Measurements from ENCODE around the gene PPP1R13B. TPM values are rescaled to one million over a fixed set of nuclear protein-coding genes. Genes with fewer than 3 reads are reported as not detected.
A peak's percentile ranks its signal among the peaks of the same experiment; 100 is the strongest.

PPP1R13B gene
- total and polyA plus RNA-seq, 7 donors, result 4.7 to 17.9 (median 13.3) TPM

GRCh38 chr14:103715052-103716000, 132.0 kb downstream of the PPP1R13B start, which contains the start of the genes XRCC3 and ZFYVE21:
Gene XRCC3 (minus strand): TSS chr14:103715451. CDS start chr14:103711087, 4,364 bp downstream.
Gene ZFYVE21 (plus strand): TSS chr14:103715810. CDS start chr14:103715842, 32 bp downstream.
- WGBS, 3 donors, result 1% methylated on average over 73 to 121 of the region's 121 CpGs
- intact Hi-C loops (cut with DNase I), result no loop called here
- H3K4me3 ChIP-seq, result peak within 1 kb of the TSS; percentile 94
- H3K9me3 ChIP-seq, result no peaks in the 10 kb centered on the region
- H3K27me3 ChIP-seq (ENCODE audit: insufficient read depth in 3 of 3, low read length in 2 of 3), result no peaks in the 10 kb centered on the region
- no peaks in the 10 kb centered on the region for H3K36me3 ChIP-seq (ENCODE audit: insufficient read depth in 1 of 2, low read depth in 1 of 2)
- no peak for TF ChIP-seq CTCF (IDR thresholded peaks at IDR 0.05)
- H3K27ac ChIP-seq, result peak within 1 kb of the TSS; percentile 89
- peak; percentile 100 for DNase-seq
- peak; percentile 92 to 95 (median 92) for ATAC-seq
- peaks cover 52% of the 10 kb centered on the region for H3K4me1 ChIP-seq

- no peaks in the 10 kb centered on the region for H3K27me3 ChIP-seq (ENCODE audit: insufficient read depth in 3 of 3, low read length in 2 of 3)
- DNase-seq (no peak), ATAC-seq (no peak)
- TF ChIP-seq CTCF (IDR thresholded peaks at IDR 0.05), result no peak
- H3K36me3 ChIP-seq (ENCODE audit: insufficient read depth in 1 of 2, low read depth in 1 of 2), result peaks cover 0 to 9% of the 10 kb centered on the region in 2 donors
- intact Hi-C loops (cut with DNase I), result no loop called here
- H3K9me3 ChIP-seq, result no peaks in the 10 kb centered on the region
- WGBS, 3 donors, result 63 to 71% (median 70%) methylated on average over 15 to 16 of the region's 16 CpGs
- H3K4me3 ChIP-seq, result peak overlapping the region; percentile 94
- peaks cover 40% of the 10 kb centered on the region for H3K4me1 ChIP-seq
- no peak overlapping the region for H3K27ac ChIP-seq
These were observed 133.2 kb downstream of the PPP1R13B start for GRCh38 chr14:103714063-103714724.

GRCh38 chr14:103713304-103714062, 133.9 kb downstream of the PPP1R13B start:
- no peak for TF ChIP-seq CTCF (IDR thresholded peaks at IDR 0.05)
- H3K27ac ChIP-seq, result no peak overlapping the region
- H3K9me3 ChIP-seq, result no peaks in the 10 kb centered on the region
- DNase-seq (no peak), ATAC-seq (no peak)
- H3K27me3 ChIP-seq (ENCODE audit: insufficient read depth in 3 of 3, low read length in 2 of 3), result no peaks in the 10 kb centered on the region
- WGBS, 3 donors, result 87 to 90% (median 87%) methylated on average over 18 of the region's 18 CpGs
- intact Hi-C loops (cut with DNase I), result no loop called here
- H3K4me1 ChIP-seq, result peaks cover 44% of the 10 kb centered on the region
- H3K4me3 ChIP-seq, result no peak overlapping the region
- peaks cover 0 to 10% of the 10 kb centered on the region in 2 donors for H3K36me3 ChIP-seq (ENCODE audit: insufficient read depth in 1 of 2, low read depth in 1 of 2)

- 38 to 52% (median 47%) methylated on average over 23 to 24 of the region's 24 CpGs for WGBS, 3 donors
- ATAC-seq, result no peak
- Histone ChIP-seq H3K4me3 (no peak overlapping the region), H3K4me1 (peaks cover 42% of the 10 kb centered on the region), H3K9me3 (no peaks in the 10 kb centered on the region), H3K27ac (peak overlapping the region; percentile 54), H3K27me3 (ENCODE audit: insufficient read depth in 3 of 3, low read length in 2 of 3) (no peaks in the 10 kb centered on the region), H3K36me3 (ENCODE audit: insufficient read depth in 1 of 2, low read depth in 1 of 2) (peaks cover 0 to 10% of the 10 kb centered on the region in 2 donors)
- no peak for TF ChIP-seq CTCF (IDR thresholded peaks at IDR 0.05)
- intact Hi-C loops (cut with DNase I), result no loop called here
- DNase-seq, result no peak
These were observed 134.6 kb downstream of the PPP1R13B start for GRCh38 chr14:103712633-103713247.
